Sigmoid colon (tissue), 4 donors: ENCODE measurements around the gene ANO2.

Source experiments
- POLR2A ChIP-seq, 2 donors: fragments of 450-650 bp; IDR thresholded peaks; one replicate each; pipeline ENCODE4 v1.6.1; 2016; ENCODE audit warnings: antibody characterized with exemption in 2 of 2, mild to moderate bottlenecking in 2 of 2, moderate library complexity in 2 of 2
- POLR2AphosphoS5 ChIP-seq, 4 donors: sonication (generic); formaldehyde crosslinking; IDR thresholded peaks; one replicate each; pipeline ENCODE4 v1.6.1; 2017; ENCODE audit warnings: antibody characterized with exemption in 4 of 4
- TF ChIP-seq, protein P1 (sequence below), 4 experiments: fragments of 450-650 bp in 3 of 4; fragments of 200-600 bp in 1 of 4; IDR thresholded peaks; one replicate each; pipeline ENCODE4 v1.5.1; 2016 to 2019; ENCODE audit warnings: antibody characterized with exemption in 4 of 4, mild to moderate bottlenecking in 3 of 4, moderate library complexity in 2 of 4

GRCh38 chr12:5593086-5593485 lies 352.0 kb downstream of the ANO2 start:
- TF ChIP-seq, protein P1, sequence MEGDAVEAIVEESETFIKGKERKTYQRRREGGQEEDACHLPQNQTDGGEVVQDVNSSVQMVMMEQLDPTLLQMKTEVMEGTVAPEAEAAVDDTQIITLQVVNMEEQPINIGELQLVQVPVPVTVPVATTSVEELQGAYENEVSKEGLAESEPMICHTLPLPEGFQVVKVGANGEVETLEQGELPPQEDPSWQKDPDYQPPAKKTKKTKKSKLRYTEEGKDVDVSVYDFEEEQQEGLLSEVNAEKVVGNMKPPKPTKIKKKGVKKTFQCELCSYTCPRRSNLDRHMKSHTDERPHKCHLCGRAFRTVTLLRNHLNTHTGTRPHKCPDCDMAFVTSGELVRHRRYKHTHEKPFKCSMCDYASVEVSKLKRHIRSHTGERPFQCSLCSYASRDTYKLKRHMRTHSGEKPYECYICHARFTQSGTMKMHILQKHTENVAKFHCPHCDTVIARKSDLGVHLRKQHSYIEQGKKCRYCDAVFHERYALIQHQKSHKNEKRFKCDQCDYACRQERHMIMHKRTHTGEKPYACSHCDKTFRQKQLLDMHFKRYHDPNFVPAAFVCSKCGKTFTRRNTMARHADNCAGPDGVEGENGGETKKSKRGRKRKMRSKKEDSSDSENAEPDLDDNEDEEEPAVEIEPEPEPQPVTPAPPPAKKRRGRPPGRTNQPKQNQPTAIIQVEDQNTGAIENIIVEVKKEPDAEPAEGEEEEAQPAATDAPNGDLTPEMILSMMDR (IDR thresholded peaks at IDR 0.05), result no peak
- TF ChIP-seq POLR2AphosphoS5 (IDR thresholded peaks at IDR 0.05) (no peak), POLR2A (IDR thresholded peaks at IDR 0.05) (no peak)
